GOT3 (cell line): ENCODE measurements around the gene DR1.
"Not testable (repeated sequence)": the region's sequence is repeated elsewhere in the genome, so short reads cannot be mapped to it uniquely, and the experiment has no call there.

Source experiments
- DNase-seq: peaks from one replicate; lab custom pipeline; 2025; ENCODE audit warnings: mixed read lengths; lab: John Stamatoyannopoulos, UW

Gene DR1

GRCh38 chr1:93386268-93386667, 40.6 kb downstream of the DR1 start:
- DNase-seq, result not testable (repeated sequence)

DNA sequence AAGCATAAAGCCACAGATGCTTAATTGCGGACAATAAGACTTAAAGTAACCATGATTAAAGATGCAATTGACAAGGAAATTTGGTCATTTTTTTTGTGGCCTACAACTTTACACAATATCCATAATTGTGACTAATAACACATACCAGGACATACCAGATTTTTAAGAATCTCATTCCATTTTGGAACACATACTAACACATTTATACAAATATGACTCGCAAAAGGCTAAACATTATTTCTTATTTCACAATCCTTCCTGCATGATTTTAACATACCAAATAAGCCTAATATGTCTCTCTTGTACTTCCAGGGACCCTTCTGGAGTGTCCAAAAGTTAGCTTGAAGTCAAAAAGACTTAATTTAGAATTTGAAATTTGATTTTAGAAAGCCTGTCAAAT, 48.8 kb downstream of the DR1 start:
- no peak for DNase-seq

- DNase-seq, result no peak
Measured at GRCh38 chr1:93395195-93395594, 49.5 kb downstream of the DR1 start.

- DNase-seq, result no peak
Measured at GRCh38 chr1:93399781-93400180, 54.1 kb downstream of the DR1 start.

DNA sequence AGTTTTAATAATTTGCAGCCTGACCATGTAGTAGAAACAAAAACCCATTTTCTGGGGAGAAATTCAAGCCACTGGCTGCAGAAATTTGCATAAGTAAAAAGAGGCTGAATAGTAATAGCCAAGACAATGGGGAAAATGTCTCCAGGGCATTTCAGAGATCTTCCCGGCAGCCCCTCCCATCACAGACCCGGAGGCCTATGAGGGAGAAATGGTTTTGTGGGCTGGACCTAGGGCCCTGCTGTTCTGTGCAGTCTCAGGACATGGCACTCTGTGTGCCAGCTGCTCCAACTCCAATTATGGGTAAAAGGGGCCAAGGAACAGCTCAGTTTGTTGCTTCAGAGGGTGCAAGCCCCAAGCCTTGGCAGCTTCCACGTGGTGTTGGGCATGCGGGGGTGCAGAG, 62.5 kb downstream of the DR1 start:
- no peak for DNase-seq

DNA sequence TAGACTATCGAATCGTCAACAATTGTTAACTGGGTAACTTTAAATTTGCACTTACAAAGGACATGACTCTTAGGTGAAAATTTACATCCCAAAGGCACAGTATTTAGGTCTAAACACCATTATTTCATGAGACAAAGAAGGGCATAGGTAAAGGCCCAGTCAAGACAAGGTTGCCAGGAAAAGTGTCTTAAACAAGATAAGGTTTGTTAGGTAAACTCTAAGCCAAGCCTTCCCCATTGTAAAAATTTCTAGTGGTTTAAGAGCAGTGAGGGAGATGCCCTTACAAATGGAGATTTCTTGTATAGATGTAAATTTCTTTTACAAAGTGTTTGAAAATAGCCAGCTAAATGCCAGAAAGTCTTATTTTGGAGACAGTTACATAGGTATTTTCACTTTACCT, 65.3 kb downstream of the DR1 start:
- DNase-seq, result no peak

GRCh38 chr1:93414749-93415148, 69.0 kb downstream of the DR1 start:
- DNase-seq, result no peak

DNA sequence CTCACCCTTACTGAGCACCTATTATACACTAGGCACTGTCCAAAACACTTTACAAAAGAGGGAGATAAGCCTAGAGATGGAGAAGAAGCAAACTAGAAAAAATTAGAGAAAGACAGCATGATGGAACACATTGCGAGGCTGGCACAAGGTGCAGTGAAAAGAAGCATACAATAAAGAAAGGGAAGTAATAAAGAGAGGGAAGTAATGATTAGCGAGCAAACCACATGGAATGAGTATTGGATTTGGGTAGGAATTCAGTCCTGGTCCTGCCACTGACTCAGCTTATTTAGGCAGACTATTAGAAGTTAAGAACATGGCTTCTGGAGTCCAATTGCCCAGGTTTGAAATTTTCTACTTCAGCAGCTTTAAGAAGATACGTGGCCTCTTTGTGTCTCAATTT, 69.6 kb downstream of the DR1 start:
- DNase-seq, result no peak

- no peak for DNase-seq
Measured at GRCh38 chr1:93416183-93416582, 70.5 kb downstream of the DR1 start.
